ENCODE measurements around the gene FAM24B. TPM values are rescaled to one million over a fixed set of nuclear protein-coding genes. Genes with fewer than 3 reads are reported as not detected.
A peak's percentile ranks its signal among the peaks of the same experiment; 100 is the strongest.
"Not testable (repeated sequence)": the region's sequence is repeated elsewhere in the genome, so short reads cannot be mapped to it uniquely, and the experiment has no call there.

The FAM24B gene
- 7.1 TPM for polyA plus RNA-seq (2013, experiment 1 of 4)
- 6.8 TPM for polyA plus RNA-seq (2013, experiment 2 of 4)
- polyA plus RNA-seq (2013, experiment 3 of 4), result 5.8 TPM
- 6.1 TPM for polyA plus RNA-seq (2013, experiment 4 of 4)

- H3K4me1 ChIP-seq (ENCODE audit: control insufficient read depth, insufficient read depth, low read length), result peaks cover 24% of the 10 kb centered on the region
- no peaks in the 10 kb centered on the region for H3K9me3 ChIP-seq (ENCODE audit: control insufficient read depth, low read length)
- peak within 1 kb of the TSS; percentile 64 for H3K27ac ChIP-seq (ENCODE audit: insufficient read depth, low read depth, low read length, poor library complexity, severe bottlenecking)
These were observed at the start of gene FAM24B for GRCh38 chr10:122879339-122880273. Gene FAM24B (minus strand): TSS chr10:122879581. CDS start chr10:122850515, 29,066 bp downstream.

GRCh38 chr10:122915700-122916099, 36.3 kb upstream of the FAM24B start:
- Histone ChIP-seq H3K9me3 (ENCODE audit: control insufficient read depth, low read length) (no peaks in the 10 kb centered on the region), H3K27ac (ENCODE audit: insufficient read depth, low read depth, low read length, poor library complexity, severe bottlenecking) (no peak overlapping the region), H3K4me3 (ENCODE audit: insufficient read depth, low read depth, low read length) (no peak overlapping the region), H3K27me3 (ENCODE audit: control insufficient read depth, insufficient read depth, low read length, poor library complexity, severe bottlenecking) (no peaks in the 10 kb centered on the region), H3K36me3 (ENCODE audit: control insufficient read depth, insufficient read depth, low read length) (no peaks in the 10 kb centered on the region), H3K4me1 (ENCODE audit: control insufficient read depth, insufficient read depth, low read length) (no peaks in the 10 kb centered on the region)
- 81 to 85% methylated on average over 2 of the region's 2 CpGs for WGBS, 2 experiments

More at GRCh38 chr10:122879339-122880273, at the start of gene FAM24B:
- Histone ChIP-seq H3K36me3 (ENCODE audit: control insufficient read depth, insufficient read depth, low read length) (no peaks in the 10 kb centered on the region), H3K27me3 (ENCODE audit: control insufficient read depth, insufficient read depth, low read length, poor library complexity, severe bottlenecking) (no peaks in the 10 kb centered on the region), H3K4me3 (ENCODE audit: insufficient read depth, low read depth, low read length) (peak within 1 kb of the TSS; percentile 42)
- WGBS, 2 experiments, result 38 to 42% methylated on average over 95 of the region's 95 CpGs

- H3K4me3 ChIP-seq (ENCODE audit: insufficient read depth, low read depth, low read length), result no peak overlapping the region
- no peaks in the 10 kb centered on the region for H3K4me1 ChIP-seq (ENCODE audit: control insufficient read depth, insufficient read depth, low read length)
- H3K27me3 ChIP-seq (ENCODE audit: control insufficient read depth, insufficient read depth, low read length, poor library complexity, severe bottlenecking), result no peaks in the 10 kb centered on the region
- H3K9me3 ChIP-seq (ENCODE audit: control insufficient read depth, low read length), result no peaks in the 10 kb centered on the region
- WGBS, 2 experiments, result 28 to 34% methylated on average over 5 of the region's 5 CpGs
- no peak overlapping the region for H3K27ac ChIP-seq (ENCODE audit: insufficient read depth, low read depth, low read length, poor library complexity, severe bottlenecking)
- no peaks in the 10 kb centered on the region for H3K36me3 ChIP-seq (ENCODE audit: control insufficient read depth, insufficient read depth, low read length)
These were observed 32.6 kb upstream of the FAM24B start for GRCh38 chr10:122911889-122912484.

GRCh38 chr10:122910310-122910709, 30.9 kb upstream of the FAM24B start, which contains the start of gene FAM24A:
Gene FAM24A (plus strand): TSS chr10:122910610. CDS start chr10:122911635, 1,025 bp downstream.
- WGBS, 2 experiments, result 84 to 90% methylated on average over 1 of the region's 1 CpG
- no peak within 1 kb of the TSS for H3K4me3 ChIP-seq (ENCODE audit: insufficient read depth, low read depth, low read length)
- H3K27ac ChIP-seq (ENCODE audit: insufficient read depth, low read depth, low read length, poor library complexity, severe bottlenecking), result no peak within 1 kb of the TSS
- H3K4me1 ChIP-seq (ENCODE audit: control insufficient read depth, insufficient read depth, low read length), result no peaks in the 10 kb centered on the region
- no peaks in the 10 kb centered on the region for H3K36me3 ChIP-seq (ENCODE audit: control insufficient read depth, insufficient read depth, low read length)
- no peaks in the 10 kb centered on the region for H3K27me3 ChIP-seq (ENCODE audit: control insufficient read depth, insufficient read depth, low read length, poor library complexity, severe bottlenecking)
- no peaks in the 10 kb centered on the region for H3K9me3 ChIP-seq (ENCODE audit: control insufficient read depth, low read length)

- H3K4me3 ChIP-seq (ENCODE audit: insufficient read depth, low read depth, low read length); H3K36me3 ChIP-seq (ENCODE audit: control insufficient read depth, insufficient read depth, low read length); H3K9me3 ChIP-seq (ENCODE audit: control insufficient read depth, low read length); H3K4me1 ChIP-seq (ENCODE audit: control insufficient read depth, insufficient read depth, low read length); H3K27ac ChIP-seq (ENCODE audit: insufficient read depth, low read depth, low read length, poor library complexity, severe bottlenecking); H3K27me3 ChIP-seq (ENCODE audit: control insufficient read depth, insufficient read depth, low read length, poor library complexity, severe bottlenecking): not testable (repeated sequence)
- 87 to 88% methylated on average over 4 of the region's 4 CpGs for WGBS, 2 experiments
These were observed 24.5 kb upstream of the FAM24B start for GRCh38 chr10:122903861-122904260.

GRCh38 chr10:122894261-122894944, 15.0 kb upstream of the FAM24B start:
- Histone ChIP-seq H3K36me3 (ENCODE audit: control insufficient read depth, insufficient read depth, low read length) (no peaks in the 10 kb centered on the region), H3K9me3 (ENCODE audit: control insufficient read depth, low read length) (no peaks in the 10 kb centered on the region), H3K27ac (ENCODE audit: insufficient read depth, low read depth, low read length, poor library complexity, severe bottlenecking) (no peak overlapping the region), H3K4me1 (ENCODE audit: control insufficient read depth, insufficient read depth, low read length) (no peaks in the 10 kb centered on the region), H3K27me3 (ENCODE audit: control insufficient read depth, insufficient read depth, low read length, poor library complexity, severe bottlenecking) (no peaks in the 10 kb centered on the region), H3K4me3 (ENCODE audit: insufficient read depth, low read depth, low read length) (no peak overlapping the region)
- 90 to 96% methylated on average over 5 of the region's 5 CpGs for WGBS, 2 experiments

GRCh38 chr10:122884166-122884565, 4.8 kb upstream of the FAM24B start:
- Histone ChIP-seq H3K27ac (ENCODE audit: insufficient read depth, low read depth, low read length, poor library complexity, severe bottlenecking) (no peak overlapping the region), H3K4me1 (ENCODE audit: control insufficient read depth, insufficient read depth, low read length) (no peaks in the 10 kb centered on the region), H3K4me3 (ENCODE audit: insufficient read depth, low read depth, low read length) (no peak overlapping the region), H3K36me3 (ENCODE audit: control insufficient read depth, insufficient read depth, low read length) (no peaks in the 10 kb centered on the region), H3K9me3 (ENCODE audit: control insufficient read depth, low read length) (no peaks in the 10 kb centered on the region), H3K27me3 (ENCODE audit: control insufficient read depth, insufficient read depth, low read length, poor library complexity, severe bottlenecking) (no peaks in the 10 kb centered on the region)
- WGBS, 2 experiments, result 94 to 95% methylated on average over 1 of the region's 1 CpG

GRCh38 chr10:122882766-122883165, 3.4 kb upstream of the FAM24B start:
- Histone ChIP-seq H3K36me3 (ENCODE audit: control insufficient read depth, insufficient read depth, low read length) (no peaks in the 10 kb centered on the region), H3K4me1 (ENCODE audit: control insufficient read depth, insufficient read depth, low read length) (peaks cover 2% of the 10 kb centered on the region), H3K9me3 (ENCODE audit: control insufficient read depth, low read length) (no peaks in the 10 kb centered on the region)

GRCh38 chr10:122878799-122879338, 512 bp downstream of the FAM24B start:
- WGBS, 2 experiments, result 70 to 75% methylated on average over 14 of the region's 14 CpGs
- Histone ChIP-seq H3K36me3 (ENCODE audit: control insufficient read depth, insufficient read depth, low read length) (no peaks in the 10 kb centered on the region), H3K4me3 (ENCODE audit: insufficient read depth, low read depth, low read length) (peak overlapping the region; percentile 42), H3K27me3 (ENCODE audit: control insufficient read depth, insufficient read depth, low read length, poor library complexity, severe bottlenecking) (no peaks in the 10 kb centered on the region), H3K27ac (ENCODE audit: insufficient read depth, low read depth, low read length, poor library complexity, severe bottlenecking) (no peak overlapping the region), H3K9me3 (ENCODE audit: control insufficient read depth, low read length) (no peaks in the 10 kb centered on the region), H3K4me1 (ENCODE audit: control insufficient read depth, insufficient read depth, low read length) (peaks cover 24% of the 10 kb centered on the region)

More at GRCh38 chr10:122882766-122883165, 3.4 kb upstream of the FAM24B start:
- Histone ChIP-seq H3K27ac (ENCODE audit: insufficient read depth, low read depth, low read length, poor library complexity, severe bottlenecking) (no peak overlapping the region), H3K4me3 (ENCODE audit: insufficient read depth, low read depth, low read length) (no peak overlapping the region), H3K27me3 (ENCODE audit: control insufficient read depth, insufficient read depth, low read length, poor library complexity, severe bottlenecking) (no peaks in the 10 kb centered on the region)

All from ectodermal cell (in vitro differentiated cells).